AG08396 (cell line): ENCODE results near the gene DCXR.

Source experiments
- DNase-seq: peaks from one replicate; pipeline ENCODE4 v3.0.0; 2012; ENCODE audit warnings: low spot score, mixed read lengths

The DCXR gene

DNA sequence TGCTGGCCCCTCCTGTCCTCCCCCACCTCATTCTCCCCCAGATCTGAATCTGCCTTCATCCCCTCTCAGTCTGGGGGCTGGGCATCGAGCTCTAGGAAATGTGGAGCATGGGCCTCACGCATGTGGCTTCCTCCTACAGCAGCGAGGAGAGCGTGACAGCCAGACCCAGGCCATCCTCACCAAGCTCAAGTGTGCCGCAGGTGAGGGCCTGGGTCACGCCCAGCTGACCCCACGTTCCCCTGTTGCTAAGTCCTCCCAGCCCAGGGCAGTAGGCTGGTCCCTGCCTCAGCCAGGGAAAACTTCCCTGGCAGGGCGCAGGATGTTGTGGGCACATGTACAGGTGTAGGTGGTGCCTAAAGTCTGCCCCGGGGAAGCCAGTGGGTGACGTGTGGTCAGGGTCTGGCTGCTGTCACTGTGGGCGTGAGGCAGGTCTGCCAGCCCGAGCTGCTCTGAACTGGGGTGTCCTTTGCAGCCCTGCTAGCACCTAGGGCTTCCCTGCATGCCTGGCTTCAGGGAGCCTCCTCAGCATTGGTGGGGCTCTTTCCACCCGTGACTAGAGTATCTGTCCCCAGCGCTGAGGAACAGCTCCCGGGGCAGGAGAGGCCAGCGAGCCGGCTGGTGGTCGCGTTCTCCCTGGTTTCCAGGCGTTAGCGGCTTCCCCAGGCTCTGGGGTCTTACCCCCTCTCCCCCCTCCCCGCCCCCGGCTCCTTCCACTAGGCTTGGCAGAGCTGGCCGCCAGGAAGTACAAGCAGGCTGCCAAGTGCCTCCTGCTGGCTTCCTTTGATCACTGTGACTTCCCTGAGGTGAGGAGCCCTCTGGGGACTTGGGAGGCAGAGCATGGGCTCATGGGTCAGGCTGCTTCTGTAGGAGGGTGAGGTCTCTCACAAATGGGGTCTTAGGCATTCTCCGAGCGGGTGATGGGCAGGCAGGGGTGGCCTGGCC lies 17.8 kb upstream of the DCXR start:
- DNase-seq, result no peak

DNA sequence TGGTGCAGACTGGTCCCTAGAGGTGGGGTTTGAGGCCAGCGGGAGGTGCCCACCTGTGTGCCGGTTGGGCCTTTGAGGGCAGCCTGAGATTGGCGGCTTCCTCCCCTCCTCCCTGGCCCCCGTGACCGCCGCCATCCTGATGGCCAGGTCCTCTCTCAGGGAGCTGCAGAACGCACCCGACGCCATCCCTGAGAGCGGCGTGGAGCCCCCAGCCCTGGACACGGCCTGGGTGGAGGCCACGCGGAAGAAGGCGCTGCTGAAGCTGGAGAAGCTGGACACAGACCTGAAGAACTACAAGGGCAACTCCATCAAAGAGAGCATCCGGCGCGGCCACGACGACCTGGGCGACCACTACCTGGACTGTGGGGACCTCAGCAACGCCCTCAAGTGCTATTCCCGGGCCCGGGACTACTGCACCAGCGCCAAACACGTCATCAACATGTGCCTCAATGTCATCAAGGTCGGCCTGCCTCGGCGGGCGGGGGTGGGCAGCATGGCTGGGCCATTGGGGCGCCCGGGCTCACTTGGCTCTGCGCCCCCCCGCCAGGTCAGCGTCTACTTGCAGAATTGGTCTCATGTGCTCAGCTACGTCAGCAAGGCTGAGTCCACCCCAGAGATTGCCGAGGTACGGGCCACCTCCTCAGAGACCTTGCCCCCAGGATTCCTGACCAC lies 17.0 kb upstream of the DCXR start:
- no peak for DNase-seq

DNA sequence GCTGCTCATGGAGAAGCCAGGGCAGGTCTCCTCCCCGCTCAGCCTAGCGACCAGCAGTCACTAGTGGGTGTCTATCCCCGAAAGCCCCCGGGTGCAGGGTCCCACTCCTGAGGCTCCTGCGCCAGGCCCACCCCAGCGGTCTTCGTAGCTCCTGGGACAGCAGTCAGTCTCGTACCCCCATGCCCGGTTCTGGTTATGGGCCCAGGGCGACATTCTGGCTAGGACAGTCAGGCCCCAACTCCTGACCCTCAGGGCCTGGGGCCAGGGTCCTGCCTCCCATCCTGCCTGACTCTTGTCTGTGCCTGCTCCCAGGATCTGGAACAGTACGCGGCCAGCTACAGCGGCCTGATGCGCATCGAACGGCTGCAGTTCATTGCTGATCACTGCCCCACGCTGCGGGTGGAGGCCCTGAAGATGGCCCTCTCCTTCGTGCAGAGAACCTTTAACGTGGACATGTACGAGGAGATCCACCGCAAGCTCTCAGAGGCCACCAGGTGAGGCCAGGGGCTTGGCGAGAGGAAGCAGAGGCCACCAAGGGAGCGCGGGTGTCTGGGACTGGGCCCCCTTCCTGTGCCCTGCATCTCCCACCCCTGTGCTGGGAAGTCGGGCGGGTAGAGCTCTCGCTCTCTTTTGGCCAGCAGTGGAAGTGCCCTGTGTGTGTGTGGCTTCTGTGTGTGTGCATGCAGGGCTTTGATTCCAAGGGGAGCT lies 16.2 kb upstream of the DCXR start:
- no peak for DNase-seq

DNA sequence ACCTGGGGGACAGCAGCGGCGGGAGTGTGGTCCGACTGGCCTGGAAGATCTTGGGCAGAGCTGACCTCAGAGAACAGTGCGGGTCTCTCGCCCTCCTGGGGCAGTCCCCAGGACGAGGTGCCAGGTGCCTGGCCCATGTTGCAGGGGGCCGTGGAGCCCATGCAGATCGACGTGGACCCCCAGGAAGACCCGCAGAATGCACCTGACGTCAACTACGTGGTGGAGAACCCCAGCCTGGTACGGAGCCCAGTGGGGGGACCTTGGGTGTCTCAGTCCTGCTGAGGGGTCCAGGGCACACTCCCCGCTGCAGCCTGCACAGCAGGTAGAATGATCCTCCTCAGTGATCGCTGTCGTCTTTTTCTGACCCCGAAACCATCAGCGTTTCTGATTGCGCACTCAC lies 15.6 kb upstream of the DCXR start:
- no peak for DNase-seq

DNA sequence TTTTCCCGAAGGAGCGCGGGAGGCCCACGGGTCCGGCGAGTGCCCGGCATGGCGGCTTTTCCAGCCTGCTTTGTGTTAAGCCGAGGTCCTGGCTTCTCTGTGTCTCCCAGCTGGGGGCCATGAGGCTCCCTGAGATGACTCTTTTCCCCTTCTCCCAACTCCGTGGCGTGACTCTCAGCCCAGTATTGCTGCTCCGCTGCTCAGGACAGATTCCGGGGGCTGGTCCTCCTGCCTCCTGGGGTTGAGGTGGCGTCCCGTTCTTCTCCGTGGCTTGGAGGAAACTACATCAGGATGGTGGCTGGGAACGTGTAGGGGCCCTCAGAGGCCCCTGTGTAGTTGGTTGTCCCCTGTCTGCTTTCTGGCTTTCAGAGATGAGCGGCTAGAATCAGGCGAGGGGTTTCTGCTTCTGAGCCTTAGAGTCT lies 15.2 kb upstream of the DCXR start:
- no peak for DNase-seq

DNA sequence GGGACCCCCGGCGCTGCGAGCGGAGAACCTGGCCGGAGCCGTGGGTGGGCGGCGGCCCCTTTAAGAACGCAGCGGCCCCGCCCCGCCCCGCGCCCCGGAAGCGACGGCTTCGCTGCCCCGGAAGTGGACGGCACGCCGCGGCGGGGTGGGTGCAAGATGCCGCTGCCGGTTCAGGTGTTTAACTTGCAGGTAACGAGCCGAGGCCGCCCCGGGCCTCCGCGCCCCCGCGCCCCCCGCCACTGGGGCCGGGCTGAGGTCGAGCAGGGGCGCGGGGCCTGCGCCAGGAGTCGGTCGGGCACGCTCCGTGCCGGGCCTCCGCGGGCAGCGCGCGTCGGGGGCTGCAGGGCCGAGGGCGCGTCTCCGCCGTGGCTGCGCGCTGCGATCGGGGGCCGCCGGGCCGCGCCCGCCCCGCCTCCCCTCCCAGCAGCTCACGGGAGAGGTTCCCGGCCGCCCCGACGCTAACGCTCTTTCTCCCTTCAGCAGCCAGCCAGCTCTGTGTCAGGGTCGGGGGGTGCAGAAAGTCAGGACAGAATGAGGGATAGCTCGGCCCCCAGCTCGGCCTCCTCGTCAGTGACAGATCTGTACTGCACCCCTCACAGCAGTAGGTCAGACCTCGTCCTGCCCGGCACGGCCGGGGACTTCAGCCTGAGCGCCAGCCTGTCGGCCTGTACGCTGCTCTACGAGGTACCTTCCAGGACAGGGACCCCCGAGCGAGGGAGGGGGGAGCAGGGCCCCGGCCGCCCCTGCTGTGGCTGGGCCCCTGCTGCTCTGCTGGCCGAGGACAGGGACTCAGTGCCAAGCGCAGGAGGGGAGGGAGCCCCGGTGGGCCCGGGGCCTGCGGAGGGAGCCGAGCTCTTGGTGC lies 14.5 kb upstream of the DCXR start, which contains the start of the genes GPS1 and RFNG:
GPS1 (plus strand) TSS at position 123 of the 862 bp plus-strand sequence; CDS start at position 157, 34 bp downstream.
RFNG (minus strand) TSS at position 36 of the 862 bp plus-strand sequence. CDS start 45 bp downstream, outside the sequence.
- DNase-seq, result peak; percentile 92

DNA sequence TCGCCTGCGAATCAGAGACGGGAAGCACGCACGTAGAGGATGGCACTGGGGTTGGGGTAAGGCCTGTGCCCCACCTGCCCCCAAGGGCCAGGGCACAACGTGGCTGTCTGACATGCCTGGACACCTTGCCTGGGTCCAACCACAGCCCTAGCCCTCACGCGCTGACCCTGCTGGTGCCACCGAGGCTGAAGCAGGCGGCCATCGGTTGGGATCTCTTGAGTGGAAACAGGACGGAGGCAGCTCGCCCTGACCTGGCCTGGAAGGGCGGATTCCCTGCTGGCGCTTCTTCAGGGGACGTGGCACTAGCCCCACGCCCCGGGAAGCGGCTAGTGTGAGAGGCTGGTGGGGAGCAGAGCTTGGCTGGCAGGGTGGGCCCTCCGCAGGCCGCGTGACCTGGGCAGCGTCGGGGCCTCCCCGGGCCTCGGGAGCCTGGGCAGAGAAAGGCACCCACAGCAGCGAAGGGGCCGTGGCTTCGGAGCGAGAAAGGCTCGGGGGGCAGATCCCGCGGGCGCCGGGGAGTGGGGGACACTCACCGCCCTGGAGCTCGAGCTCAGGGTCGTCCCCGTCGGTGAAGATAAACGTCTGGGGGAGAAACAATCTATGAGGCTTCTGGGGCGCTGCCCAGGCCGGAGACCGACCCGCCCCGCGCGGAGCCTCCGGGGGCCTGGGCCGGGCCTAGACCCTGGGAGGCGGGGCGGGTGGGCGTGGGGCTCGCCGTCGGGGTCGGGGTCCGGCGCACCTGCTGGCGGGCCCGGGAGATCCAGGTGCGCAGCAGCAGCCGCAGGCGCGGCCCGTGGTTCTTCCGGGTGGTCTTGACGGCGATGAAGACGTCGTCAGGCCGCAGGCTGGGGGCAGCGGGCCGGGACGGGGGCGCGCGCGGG lies 13.5 kb upstream of the DCXR start:
- no peak for DNase-seq

DNA sequence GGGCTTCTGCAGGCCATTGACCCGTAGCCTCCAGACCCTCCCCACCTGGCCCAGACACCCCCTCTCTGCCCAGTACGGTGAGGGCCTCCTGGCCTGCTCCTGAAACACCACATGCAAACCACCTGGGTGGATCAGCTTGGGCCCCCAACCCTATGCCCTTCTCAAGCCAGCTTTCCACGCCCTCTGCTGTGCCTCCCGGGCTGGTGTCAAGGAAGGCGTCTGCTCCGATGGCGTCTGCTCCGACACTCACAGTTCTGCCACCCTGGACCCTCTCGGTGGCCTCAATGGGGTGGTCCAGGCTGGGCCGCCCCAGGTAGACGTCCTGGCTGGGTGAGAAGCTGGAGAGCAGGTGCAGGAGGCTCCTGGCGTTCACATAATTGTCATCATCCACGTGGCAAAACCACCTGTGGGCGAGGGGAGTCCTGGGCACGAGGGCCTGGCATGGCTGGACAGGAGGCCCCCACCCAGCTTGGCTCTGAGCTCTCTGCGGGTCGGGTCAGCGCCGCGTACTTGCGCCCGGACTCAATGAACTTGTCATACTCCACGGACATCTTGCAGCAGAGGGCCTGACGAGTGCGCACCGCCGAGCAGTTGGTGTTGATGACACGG lies 12.8 kb upstream of the DCXR start:
- no peak for DNase-seq

DNA sequence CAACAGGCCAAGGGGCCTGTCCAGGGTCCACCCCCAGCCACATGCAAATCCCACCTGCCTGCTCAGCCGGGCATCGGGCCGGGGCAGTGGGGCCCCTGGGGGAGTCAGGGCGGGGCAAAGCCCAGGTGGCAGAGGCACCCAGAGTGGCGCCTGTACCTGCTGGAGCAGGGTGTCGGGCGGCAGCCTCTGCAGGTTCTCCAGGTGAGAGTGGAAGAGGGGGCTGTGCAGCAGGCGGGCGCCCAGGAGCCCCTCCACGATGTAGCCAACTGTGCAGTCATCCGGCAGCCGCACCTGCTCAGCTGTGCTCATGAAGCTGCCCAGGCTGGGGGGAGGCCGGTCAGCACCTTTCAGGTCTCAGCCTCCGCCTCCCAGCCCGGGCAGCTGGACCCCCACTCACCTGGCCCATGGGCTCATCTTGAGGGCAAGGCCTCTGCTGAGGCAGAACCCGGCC lies 12.0 kb upstream of the DCXR start:
- DNase-seq, result no peak

DNA sequence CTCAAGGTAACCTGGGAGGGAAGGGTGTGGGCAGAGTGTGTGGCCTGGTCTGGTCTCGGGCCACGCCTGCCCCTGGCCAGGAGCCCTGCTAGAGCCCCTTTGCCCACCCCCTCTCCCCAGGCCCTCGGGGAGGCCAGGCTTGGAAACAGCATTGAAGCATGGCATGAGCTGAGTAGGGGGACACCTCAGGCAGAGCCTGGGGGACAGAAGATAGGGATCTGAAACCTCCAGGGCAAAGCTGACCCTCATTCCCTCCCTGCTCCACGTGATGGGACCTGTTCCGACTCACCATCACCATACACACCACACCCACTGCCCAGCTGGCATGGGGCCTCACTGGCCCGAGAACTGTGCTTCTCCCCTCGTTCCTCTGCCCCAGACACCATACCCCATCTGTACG lies 11.6 kb upstream of the DCXR start:
- no peak for DNase-seq

DNA sequence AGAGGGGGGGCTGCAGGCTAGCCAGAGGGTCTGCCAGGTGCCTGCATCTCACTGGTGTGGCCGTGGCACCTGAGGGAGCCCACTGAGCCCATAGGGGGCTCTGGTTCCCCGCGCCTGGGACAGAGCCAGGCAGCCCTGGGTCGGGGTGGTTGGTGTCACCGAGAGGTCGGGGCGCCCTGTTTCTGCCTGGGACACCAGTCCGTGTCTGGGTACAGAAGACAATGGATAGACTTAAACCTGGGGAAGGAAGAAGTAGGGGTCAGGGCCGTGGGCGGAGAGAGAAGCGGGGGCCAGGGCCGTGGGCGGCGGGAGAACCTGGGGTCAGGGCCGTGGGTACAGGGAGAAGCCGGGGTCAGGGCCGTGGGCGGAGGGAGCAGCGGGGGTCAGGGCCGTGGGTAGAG lies 11.1 kb upstream of the DCXR start:
- no peak for DNase-seq

DNA sequence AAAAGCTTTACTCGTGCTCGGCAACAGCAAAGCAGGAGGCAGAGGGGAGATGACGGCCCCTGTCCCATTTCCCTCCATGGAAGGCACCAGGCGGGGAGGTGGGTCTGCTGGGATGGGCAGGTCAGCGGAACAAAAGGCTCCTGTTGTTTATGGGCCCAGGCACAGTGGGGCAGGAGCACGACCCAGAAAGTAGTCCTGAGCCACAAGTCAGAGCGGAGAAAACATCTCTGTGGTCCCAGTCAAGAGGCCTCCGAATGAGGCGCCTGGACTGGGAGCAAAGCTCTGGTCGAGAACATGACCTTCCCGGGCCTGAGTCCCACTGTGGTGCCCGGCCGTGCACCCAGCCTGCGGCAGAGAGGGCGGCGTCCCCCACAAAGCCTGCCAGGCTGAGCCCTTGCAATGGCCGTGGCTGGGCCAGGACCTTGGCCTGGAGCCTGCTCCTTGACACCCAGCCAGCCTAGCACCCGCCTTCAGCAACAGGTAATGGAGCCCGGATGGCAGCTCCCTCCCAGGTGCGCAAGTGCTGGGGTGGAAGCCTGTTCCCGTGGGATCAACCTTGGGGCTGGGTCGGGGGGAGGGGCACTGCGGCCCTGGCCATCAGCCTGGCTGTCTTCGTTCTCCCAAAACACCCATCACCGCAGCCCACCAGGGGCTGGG lies 10.5 kb upstream of the DCXR start:
- no peak for DNase-seq

DNA sequence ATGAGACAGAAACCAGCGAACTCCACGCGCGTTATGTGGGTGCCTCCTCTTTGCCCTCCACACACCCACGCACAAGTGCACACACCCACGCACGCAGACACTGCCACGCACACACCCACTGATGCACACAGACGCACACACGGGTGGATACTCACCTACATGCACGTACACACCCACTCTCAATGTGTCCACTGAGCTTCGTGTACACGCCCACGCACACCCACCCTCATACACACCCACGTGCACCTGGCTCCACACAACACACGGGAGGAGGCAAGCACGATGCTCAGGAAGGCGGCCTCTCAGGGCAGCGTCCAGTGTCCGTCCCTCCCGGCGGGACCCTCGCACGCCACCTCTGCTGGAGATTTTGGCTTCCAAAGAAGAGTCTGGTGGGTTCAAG lies 9.9 kb upstream of the DCXR start:
- DNase-seq, result no peak

DNA sequence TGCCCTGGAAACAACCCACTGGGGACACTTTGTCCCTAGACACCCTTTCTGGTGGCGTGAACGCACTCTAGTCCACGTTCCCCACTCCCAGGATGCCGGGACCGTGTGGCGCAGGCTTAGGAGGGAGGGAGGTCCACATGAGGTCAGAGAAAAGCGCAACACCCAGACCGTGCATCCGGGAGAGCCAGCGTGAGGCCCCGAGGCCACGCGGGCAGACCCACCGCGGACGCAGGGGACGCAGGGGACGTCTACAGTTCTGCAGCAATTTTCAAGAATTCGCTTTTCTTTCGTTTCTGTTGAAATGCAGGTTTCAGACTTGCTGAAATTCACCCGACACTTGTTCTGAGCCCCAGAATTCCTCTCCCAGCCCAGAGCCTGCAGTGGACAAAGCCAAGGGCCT lies 9.4 kb upstream of the DCXR start:
- no peak for DNase-seq

DNA sequence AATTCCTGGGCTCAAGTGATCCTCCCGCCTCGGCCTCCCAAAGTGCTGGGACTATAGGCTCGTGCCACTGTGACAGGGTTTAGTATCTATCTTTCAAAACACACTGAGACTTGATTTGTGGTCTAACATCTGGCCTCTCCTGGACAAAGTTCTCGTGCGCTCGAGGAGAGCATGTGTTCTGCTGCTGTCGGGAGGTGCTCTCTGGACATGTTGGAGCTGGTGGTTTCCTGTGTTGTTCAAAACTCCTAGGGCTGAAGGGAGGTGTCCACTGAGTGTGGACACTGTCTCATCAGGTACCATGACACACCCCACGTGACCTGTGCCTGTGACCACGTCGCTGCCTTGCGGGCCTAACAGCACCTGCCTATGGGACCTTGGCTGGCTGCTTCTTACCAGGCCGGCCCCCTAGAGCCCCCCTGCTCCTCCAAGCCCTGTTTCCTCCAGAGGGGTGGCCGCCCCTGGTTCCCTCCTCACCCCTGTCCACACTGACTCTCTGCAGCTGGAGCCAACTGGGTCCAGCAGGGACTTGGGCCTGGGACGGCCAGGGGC lies 8.5 kb upstream of the DCXR start:
- no peak for DNase-seq

DNA sequence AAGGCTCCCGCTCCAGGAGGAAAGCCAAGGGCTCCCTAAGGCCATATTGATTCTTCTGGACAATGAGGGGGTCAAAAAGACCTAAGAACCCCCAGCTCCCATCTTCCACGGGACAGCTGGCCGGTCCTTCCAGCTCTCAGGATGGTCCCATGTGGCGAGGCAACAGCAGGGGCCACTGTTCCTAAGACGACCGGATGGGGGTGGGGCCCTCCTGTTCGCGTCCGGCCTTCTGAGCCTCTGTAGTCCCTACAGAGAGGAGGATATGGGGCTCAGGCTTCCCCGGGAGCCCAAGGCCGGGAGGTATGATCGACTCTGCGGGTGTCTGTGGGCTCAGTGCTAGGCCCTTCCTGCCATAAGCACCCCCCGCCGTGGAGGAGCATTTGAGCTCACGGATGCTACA lies 6.0 kb upstream of the DCXR start:
- DNase-seq, result no peak

DNA sequence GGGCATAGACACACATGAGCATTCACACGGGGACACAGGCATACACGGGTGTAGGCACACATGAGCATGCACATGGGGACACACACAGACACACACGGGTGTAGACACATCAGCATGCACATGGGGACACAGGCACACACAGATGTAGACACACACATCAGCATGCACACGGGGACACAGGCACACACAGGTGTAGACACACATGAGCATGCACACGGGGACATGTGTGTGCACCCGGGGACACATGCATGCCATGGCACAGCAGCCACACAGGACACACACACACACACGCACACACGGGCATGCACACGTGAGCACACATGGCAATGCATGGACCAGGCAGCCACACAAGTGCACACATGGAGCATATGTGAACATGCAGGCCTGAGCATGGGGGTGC lies 5.2 kb upstream of the DCXR start:
- no peak for DNase-seq

DNA sequence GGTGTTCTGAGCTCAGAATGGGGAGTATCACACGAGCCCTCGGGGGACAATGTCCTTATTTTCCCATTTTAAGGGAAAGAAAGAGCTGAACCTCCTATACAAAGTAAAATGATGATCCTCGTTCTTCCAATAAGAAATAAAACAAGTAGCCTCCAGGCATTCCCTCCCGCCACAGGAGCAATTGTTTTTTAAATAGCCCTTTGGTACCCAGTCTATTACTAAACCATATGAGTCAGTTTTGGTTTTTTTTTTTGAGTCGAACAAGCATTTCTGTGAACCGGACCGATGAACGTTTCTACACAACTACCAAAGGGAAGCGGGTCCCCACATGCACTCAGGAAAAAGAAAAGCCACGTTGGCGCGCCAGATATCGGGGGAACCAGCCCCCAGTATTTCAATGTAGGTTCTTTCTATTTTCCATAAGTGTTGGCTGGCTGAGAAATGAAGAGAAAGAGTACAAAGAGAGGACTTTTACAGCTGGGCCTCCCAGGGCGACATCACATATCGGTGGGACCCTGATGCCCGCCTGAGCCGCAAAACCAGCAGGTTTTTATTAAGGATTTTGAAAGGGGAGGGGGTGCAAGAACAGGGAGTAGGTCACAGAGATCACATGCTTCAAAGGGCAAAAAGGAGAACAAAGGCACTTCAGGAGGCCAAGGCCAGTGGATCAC lies 3.8 kb upstream of the DCXR start:
- no peak for DNase-seq
